ENCODE results near the gene PIGS. TPM values are rescaled to one million over a fixed set of nuclear protein-coding genes. Genes with fewer than 3 reads are reported as not detected.

Gene PIGS
- total and polyA plus RNA-seq, 2 of the 4 experiments (the other 2 are of a cell fraction): 28.7 to 78.9 TPM

GRCh38 chr17:28598389-28598788 is 27.1 kb upstream of the PIGS start:
- H3K79me1 ChIP-seq (ENCODE audit: low read depth in 1 of 2, low read length in 2 of 2): peaks cover 10 to 27% of the 10 kb centered on the region in 2 experiments; a peak in 3 of 4 replicates
- dilution Hi-C loops (cut with HindIII; ENCODE audit: low sequenced_read_pairs, unreplicated experiment) (no loop called here), intact Hi-C loops (cut with micrococcal nuclease) (no loop called here), in situ Hi-C loops (cut with MboI; ENCODE audit: low sequenced_read_pairs) (no loop called here)
- peak overlapping the region; percentile 59 for H2AK9ac ChIP-seq (replicated peaks; ENCODE audit: low read depth, low read length, poor library complexity)
- peak overlapping the region; percentile 45 for H3K56ac ChIP-seq (ENCODE audit: extremely low read depth, insufficient read depth, low read length)
- H2BK15ac ChIP-seq (ENCODE audit: low read depth, low read length): no peak overlapping the region
- peak overlapping the region; percentile 72 for H3K4me3 ChIP-seq (ENCODE audit: insufficient read depth, low read depth, low read length)
- H4K91ac ChIP-seq (ENCODE audit: insufficient read depth, low read depth, low read length): peak overlapping the region; percentile 59
- no peaks in the 10 kb centered on the region; the same call in 1 of the 2 replicates for H3K36me3 ChIP-seq (ENCODE audit: control insufficient read depth, insufficient read depth, low read length)
- H3K4me2 ChIP-seq (ENCODE audit: low read depth, low read length): peak overlapping the region; percentile 41
- no peak overlapping the region for H2BK120ac ChIP-seq (ENCODE audit: low read depth, low read length)
- BruUV-seq (replicated peaks): no TSS peak
- peak overlapping the region; percentile 48 to 62; a peak in 3 of 4 replicates for H4K8ac ChIP-seq (ENCODE audit: low read depth in 2 of 2, low read length in 2 of 2)
- peaks cover 3% of the 10 kb centered on the region; the same call in 1 of the 2 replicates for H4K20me1 ChIP-seq (ENCODE audit: insufficient read depth, low read length)
- no peaks in the 10 kb centered on the region for H3K9me1 ChIP-seq (ENCODE audit: insufficient read depth, low read length)
- ChIA-PET POLR2A (ENCODE audit: unreplicated experiment) (no interaction called here), CTCF (no interaction called here)
- no peak for DNase-seq
- H3K9me3 ChIP-seq (ENCODE audit: control insufficient read depth, insufficient read depth, low read length): no peaks in the 10 kb centered on the region
- no peak overlapping the region for H2BK20ac ChIP-seq (ENCODE audit: low read depth, low read length)
- peak overlapping the region; percentile 23 for H2BK5ac ChIP-seq (ENCODE audit: low read depth, low read length, poor library complexity, severe bottlenecking)
- peak; percentile 1 for ATAC-seq (ENCODE audit: low read depth)
- no peak overlapping the region for H4K5ac ChIP-seq (ENCODE audit: low read depth, low read length)
- peak overlapping the region; percentile 54; the same call in 1 of the 2 replicates for H3K23ac ChIP-seq (ENCODE audit: low read depth, low read length)
- H2AK5ac ChIP-seq (ENCODE audit: low read depth, low read length): no peak overlapping the region
- peak overlapping the region; percentile 41; the same call in 1 of the 2 replicates for H3K27ac ChIP-seq (ENCODE audit: insufficient read depth, low read length)
- H3K9ac ChIP-seq (ENCODE audit: low read depth, low read length): peak overlapping the region; percentile 53
- peak overlapping the region; percentile 38 for H3K4ac ChIP-seq (ENCODE audit: low read depth, low read length)
- peak overlapping the region; percentile 94 for H2AFZ ChIP-seq (replicated peaks; ENCODE audit: low read length, poor library complexity)
- WGBS, 2 experiments (ENCODE audit: extremely low coverage in 2 of 2, insufficient read length in 1 of 2): 0% methylated on average over 4 of the region's 17 CpGs; no CpG with 5 or more reads in 1 of the 2 experiments
- peaks cover 2% of the 10 kb centered on the region for H3K4me1 ChIP-seq (ENCODE audit: control insufficient read depth, insufficient read depth, low read length)
- H3K14ac ChIP-seq (replicated peaks; ENCODE audit: low read depth, low read length): peak overlapping the region; percentile 73
- H3K18ac ChIP-seq (ENCODE audit: low read depth, low read length): no peak overlapping the region
- no peaks in the 10 kb centered on the region for H3K27me3 ChIP-seq (ENCODE audit: control insufficient read depth, insufficient read depth, low read length)
- no peak for TF ChIP-seq NFE2L2 (IDR thresholded peaks at IDR 0.05; ENCODE audit: low read depth, low read length)
- no peak for TF ChIP-seq USF2 (IDR thresholded peaks at IDR 0.05; ENCODE audit: low read depth, low read length)
- no peak for TF ChIP-seq FOS (IDR thresholded peaks at IDR 0.05; ENCODE audit: low read depth, low read length)
- no peak for TF ChIP-seq POLR2A (IDR thresholded peaks at IDR 0.05; ENCODE audit: low read depth, low read length)
- TF ChIP-seq RAD21 (IDR thresholded peaks at IDR 0.05; ENCODE audit: low read length): no peak
- TF ChIP-seq BHLHE40 (IDR thresholded peaks at IDR 0.05; ENCODE audit: low read depth, low read length): no peak
- no peak for TF ChIP-seq MAFK (IDR thresholded peaks at IDR 0.05; ENCODE audit: low read depth, low read length)
- no peak for TF ChIP-seq SMC3 (IDR thresholded peaks at IDR 0.05; ENCODE audit: low read depth, low read length)
- TF ChIP-seq RCOR1 (IDR thresholded peaks at IDR 0.05; ENCODE audit: insufficient replicate concordance, low read length): no peak
- TF ChIP-seq CHD1 (IDR thresholded peaks at IDR 0.05; ENCODE audit: low read depth, low read length): no peak
- TF ChIP-seq ELK1 (IDR thresholded peaks at IDR 0.05; ENCODE audit: borderline replicate concordance, low read depth, low read length): no peak
- TF ChIP-seq MAZ (IDR thresholded peaks at IDR 0.05; ENCODE audit: borderline replicate concordance, low read depth, low read length): no peak

Measured in IMR-90 (cell line).